CD14-positive monocyte (primary cell): ENCODE data around the gene BET1L. TPM values are rescaled to one million over a fixed set of nuclear protein-coding genes. Genes with fewer than 3 reads are reported as not detected.

ENCODE experiments used
- DNase-seq, 3 donors: peaks; one replicate each; pipeline ENCODE4 v3.0.0-alpha.2; 2011 to 2022
- H2AFZ ChIP-seq: 2 replicates; pipeline ENCODE4 v1.6.0; 2012; ENCODE audit warnings: mild to moderate bottlenecking, low read depth, low read length, inconsistent platforms; ENCODE audit not compliant: insufficient read depth, poor library complexity, severe bottlenecking
- H3K27ac ChIP-seq, 2 donors: 1 replicate in 1 of 2; 2 replicates in 1 of 2; pipeline ENCODE4 v1.5.1; 2012 to 2013; ENCODE audit warnings: low read length in 2 of 2, control low read depth in 1 of 2, inconsistent platforms in 1 of 2, low read depth in 1 of 2, mild to moderate bottlenecking in 1 of 2
- H3K27me3 ChIP-seq, 2 donors: one replicate each; pipeline versions ENCODE4 v1.6.0 to v1.6.1; 2011 to 2013; ENCODE audit warnings: low read length in 2 of 2; ENCODE audit not compliant: control insufficient read depth in 2 of 2, insufficient read depth in 2 of 2
- H3K36me3 ChIP-seq, 2 donors: replicated peaks in 1 of 2; 1 replicate in 1 of 2; 2 replicates in 1 of 2; pipeline versions ENCODE4 v1.5.1 to v1.6.1; 2012 to 2013; ENCODE audit warnings: low read length in 2 of 2, control low read depth in 1 of 2, inconsistent platforms in 1 of 2, mild to moderate bottlenecking in 1 of 2; ENCODE audit not compliant: insufficient read depth in 2 of 2, control insufficient read depth in 1 of 2
- H3K4me1 ChIP-seq, 2 donors: 1 replicate in 1 of 2; 2 replicates in 1 of 2; pipeline versions ENCODE4 v1.5.1 to v1.6.1; 2012 to 2013; ENCODE audit warnings: low read length in 2 of 2, control low read depth in 1 of 2, inconsistent platforms in 1 of 2, mild to moderate bottlenecking in 1 of 2, moderate library complexity in 1 of 2; ENCODE audit not compliant: insufficient read depth in 2 of 2, control insufficient read depth in 1 of 2
- H3K4me2 ChIP-seq: replicated peaks from 2 replicates; pipeline ENCODE3; 2012; ENCODE audit warnings: low read length, moderate library complexity, mild to moderate bottlenecking; ENCODE audit not compliant: poor library complexity, severe bottlenecking; ENCODE audit errors: extremely low read depth
- H3K4me3 ChIP-seq, 3 experiments: fragments of 200-600 bp in 1 of 3; sonication (generic) in 1 of 3; replicated peaks in 1 of 3; 1 replicate in 2 of 3; 2 replicates in 1 of 3; pipeline ENCODE4 v1.5.1; 2011 to 2013; ENCODE audit warnings: low read length in 3 of 3, mild to moderate bottlenecking in 3 of 3, control low read depth in 2 of 3, low read depth in 2 of 3, inconsistent platforms in 1 of 3, moderate library complexity in 1 of 3
- H3K79me2 ChIP-seq: 2 replicates; pipeline ENCODE4 v1.6.0; 2012; ENCODE audit warnings: mild to moderate bottlenecking, control low read depth, inconsistent platforms, low read length, moderate library complexity; ENCODE audit not compliant: insufficient read depth
- H3K9ac ChIP-seq: 2 replicates; pipeline ENCODE4 v1.6.0; 2017; ENCODE audit warnings: low read length, mild to moderate bottlenecking; ENCODE audit not compliant: insufficient read depth, poor library complexity, severe bottlenecking
- H3K9me3 ChIP-seq, 2 donors: replicated peaks in 1 of 2; 1 replicate in 1 of 2; 2 replicates in 1 of 2; pipeline versions ENCODE4 v1.5.1 to v1.6.1; 2012 to 2013; ENCODE audit warnings: low read length in 2 of 2, control low read depth in 1 of 2; ENCODE audit not compliant: control insufficient read depth in 1 of 2, insufficient read depth in 1 of 2
- H4K20me1 ChIP-seq: 2 replicates; pipeline ENCODE4 v1.6.0; 2012; ENCODE audit warnings: mild to moderate bottlenecking, low read length, control low read depth, moderate library complexity; ENCODE audit not compliant: insufficient read depth
- H3K27ac Mint-ChIP-seq, 7 donors: one replicate each; pipeline ENCODE4 v1.8.0; 2020; ENCODE audit warnings: mild to moderate bottlenecking in 7 of 7, mixed read lengths in 7 of 7, moderate library complexity in 6 of 7, inconsistent platforms in 2 of 7
- H3K27me3 Mint-ChIP-seq, 3 donors: one replicate each; pipeline ENCODE4 v1.8.0; 2021 to 2022; ENCODE audit warnings: low read depth in 3 of 3, mild to moderate bottlenecking in 3 of 3, mixed read lengths in 3 of 3, moderate library complexity in 3 of 3, inconsistent platforms in 1 of 3
- H3K36me3 Mint-ChIP-seq, 2 donors: one replicate each; pipeline ENCODE4 v1.8.0; 2020; ENCODE audit warnings: mixed read lengths in 2 of 2, inconsistent platforms in 1 of 2, mild to moderate bottlenecking in 1 of 2
- H3K4me1 Mint-ChIP-seq: one replicate; pipeline ENCODE4 v1.8.0; 2020; ENCODE audit warnings: mild to moderate bottlenecking, mixed read lengths
- H3K4me3 Mint-ChIP-seq, 2 donors: one replicate each; pipeline ENCODE4 v1.8.0; 2020; ENCODE audit warnings: mild to moderate bottlenecking in 2 of 2, mixed read lengths in 2 of 2, moderate library complexity in 1 of 2
- H3K9me3 Mint-ChIP-seq, 7 donors: one replicate each; pipeline ENCODE4 v1.8.0; 2020 to 2022; ENCODE audit warnings: mixed read lengths in 7 of 7, mild to moderate bottlenecking in 6 of 7, moderate library complexity in 6 of 7, inconsistent platforms in 2 of 7
- CTCF ChIP-seq: fragments of 200-600 bp; IDR thresholded peaks from one replicate; pipeline ENCODE4 v1.8.0; 2022; ENCODE audit warnings: antibody characterized with exemption, mild to moderate bottlenecking
- WGBS: methylation state at CpG from one replicate; pipeline ENCODE4 v1.1.5; 2013; ENCODE audit warnings: missing lambda C conversion rate; ENCODE audit not compliant: insufficient coverage; 5-methylcytosine and 5-hydroxymethylcytosine counted together
- intact Hi-C, 2 donors: fragments of 100-400 bp; cut with micrococcal nuclease; formaldehyde crosslinking; loops; one replicate each; pipeline versions ENCODE4 v1.15.0 to v1.15.1; 2023
- polyA plus RNA-seq, 3 donors: library from polyadenylated mRNA; depleted of rRNA in 1 of 3; unstranded in 2 of 3; stranded (reverse) in 1 of 3; fragments of 300-500 nt in 2 of 3; fragments of >200 nt in 1 of 3; fragmentation: Illumina TruSeq in 2 of 3; gene quantifications; 1 replicate in 2 of 3; 2 replicates in 1 of 3; pipeline ENCODE4 v1.2.3, GENCODE V29; 2012 to 2021

BET1L gene
- polyA plus RNA-seq, 3 donors: 9.5 to 37.3 (median 29.3) TPM

- no peak overlapping the region for H3K4me2 ChIP-seq
- no peaks in the 10 kb centered on the region for H3K4me1 Mint-ChIP-seq
- TF ChIP-seq CTCF: no peak
- no peaks in the 10 kb centered on the region for H3K27me3 ChIP-seq
- no peaks in the 10 kb centered on the region for H4K20me1 ChIP-seq
- H3K27ac ChIP-seq: no peak overlapping the region
- 91% methylated on average over 4 of the region's 10 CpGs for WGBS
- H3K9ac ChIP-seq: no peak overlapping the region
- H2AFZ ChIP-seq: no peak overlapping the region
- H3K4me3 ChIP-seq: no peak overlapping the region
- peaks cover 67 to 74% of the 10 kb centered on the region in 2 donors for H3K36me3 Mint-ChIP-seq
- no peaks in the 10 kb centered on the region for H3K9me3 ChIP-seq
- intact Hi-C loops: loop anchor here (5.0 kb wide), 4 partner anchors 36 to 106 kb away; partner anchors contain the start of genes IFITM2 (in 1 of the 2) and PGGHG (in 1 of the 2)
- H3K9me3 Mint-ChIP-seq: no peaks in the 10 kb centered on the region
- no peak overlapping the region for H3K4me3 Mint-ChIP-seq
- H3K27me3 Mint-ChIP-seq: no peaks in the 10 kb centered on the region
- peak overlapping the region in 1 of 7 donors; percentile 54 for H3K27ac Mint-ChIP-seq
- H3K4me1 ChIP-seq: no peaks in the 10 kb centered on the region
- DNase-seq: no peak
- H3K79me2 ChIP-seq: no peaks in the 10 kb centered on the region
- H3K36me3 ChIP-seq: peaks cover 71 to 72% of the 10 kb centered on the region in 2 donors
These were observed 44.4 kb upstream of the BET1L start for GRCh38 chr11:251550-251949.

GRCh38 chr11:250740-251299 is 43.6 kb upstream of the BET1L start:
- Histone ChIP-seq H3K27ac (no peak overlapping the region), H3K9me3 (no peaks in the 10 kb centered on the region), H3K36me3 (peaks cover 78 to 80% of the 10 kb centered on the region in 2 donors), H3K9ac (no peak overlapping the region), H3K4me3 (no peak overlapping the region), H3K79me2 (no peaks in the 10 kb centered on the region), H4K20me1 (peaks cover 5% of the 10 kb centered on the region), H3K4me2 (no peak overlapping the region), H3K4me1 (no peaks in the 10 kb centered on the region), H2AFZ (no peak overlapping the region), H3K27me3 (no peaks in the 10 kb centered on the region)
- Mint-ChIP-seq H3K36me3 (peaks cover 75 to 81% of the 10 kb centered on the region in 2 donors), H3K27me3 (no peaks in the 10 kb centered on the region), H3K9me3 (no peaks in the 10 kb centered on the region), H3K4me3 (no peak overlapping the region), H3K4me1 (no peaks in the 10 kb centered on the region), H3K27ac (peak overlapping the region in 3 of 7 donors; percentile 60 to 84 (median 65))
- intact Hi-C loops: loop anchor here (5.0 kb wide), 4 partner anchors 36 to 106 kb away; partner anchors contain the start of genes IFITM2 (in 1 of the 2) and PGGHG (in 1 of the 2)
- DNase-seq: peak; percentile 43 to 59 (median 57)
- WGBS: 92% methylated on average over 5 of the region's 10 CpGs
- TF ChIP-seq CTCF: peak; percentile 79
